Body of pancreas (tissue), 4 donors: ENCODE results near the gene RERG. TPM values are rescaled to one million over a fixed set of nuclear protein-coding genes. Genes with fewer than 3 reads are reported as not detected.

Experiments used
- ATAC-seq: fragments of 150-250 bp; one replicate; pipeline ENCODE4 v1.9.1; 2016
- DNase-seq, 4 donors: peaks; one replicate each; pipeline ENCODE4 v3.0.0-alpha.2; 2019
- H3K27ac ChIP-seq, 4 donors: fragments of 200-600 bp; sonication (generic); 1 replicate in 3 of 4; 2 replicates in 1 of 4; pipeline versions ENCODE4 v1.5.1 to v1.6.1; 2016 to 2019; ENCODE audit warnings: mild to moderate bottlenecking in 1 of 4, mixed read lengths in 1 of 4, moderate library complexity in 1 of 4
- H3K27me3 ChIP-seq, 2 donors: fragments of 200-600 bp; sonication (generic); one replicate each; pipeline ENCODE4 v1.6.0; 2016; ENCODE audit warnings: mild to moderate bottlenecking in 1 of 2
- H3K36me3 ChIP-seq, 2 donors: fragments of 200-600 bp; sonication (generic); replicated peaks in 1 of 2; 2 replicates each; pipeline ENCODE4 v1.5.1; 2016; ENCODE audit warnings: low read depth in 2 of 2; ENCODE audit not compliant: insufficient read depth in 1 of 2
- H3K4me1 ChIP-seq: fragments of 200-600 bp; sonication (generic); one replicate; pipeline ENCODE4 v1.6.0; 2016
- H3K4me3 ChIP-seq, 2 donors: fragments of 200-600 bp; sonication (generic); 1 replicate in 1 of 2; 2 replicates in 1 of 2; pipeline ENCODE4 v1.5.1; 2016 to 2019
- H3K9me3 ChIP-seq, 3 donors: fragments of 200-600 bp; sonication (generic); 1 replicate in 2 of 3; 2 replicates in 1 of 3; pipeline ENCODE4 v1.5.1; 2016
- POLR2A ChIP-seq, 3 donors: fragments of 450-650 bp; IDR thresholded peaks; one replicate each; pipeline ENCODE4 v1.6.1; 2016; ENCODE audit warnings: antibody characterized with exemption in 3 of 3, mild to moderate bottlenecking in 2 of 3
- WGBS, 2 donors: methylation state at CpG; one replicate each; pipeline ENCODE4 v1.1.5; 2017; 5-methylcytosine and 5-hydroxymethylcytosine counted together
- intact Hi-C: fragments of 100-400 bp; cut with DNase I; formaldehyde crosslinking; loops from one replicate; pipeline ENCODE4 v1.15.1; 2023
- total RNA-seq, 2 donors: library from RNA; depleted of rRNA; stranded (reverse); fragments of >200 nt; gene quantifications; one replicate each; pipeline ENCODE4 v1.1.0, GENCODE V29; 2016
- TF ChIP-seq, protein P1 (sequence below), 7 experiments: fragments of 450-650 bp in 4 of 7; fragments of 200-600 bp in 3 of 7; sonication (generic) in 3 of 7; IDR thresholded peaks; one replicate each; pipeline ENCODE4 v1.5.1; 2016 to 2019; ENCODE audit warnings: antibody characterized with exemption in 7 of 7

The RERG gene
- total RNA-seq, 2 donors from 2014 or later, result 10.9 to 13.8 TPM

DNA sequence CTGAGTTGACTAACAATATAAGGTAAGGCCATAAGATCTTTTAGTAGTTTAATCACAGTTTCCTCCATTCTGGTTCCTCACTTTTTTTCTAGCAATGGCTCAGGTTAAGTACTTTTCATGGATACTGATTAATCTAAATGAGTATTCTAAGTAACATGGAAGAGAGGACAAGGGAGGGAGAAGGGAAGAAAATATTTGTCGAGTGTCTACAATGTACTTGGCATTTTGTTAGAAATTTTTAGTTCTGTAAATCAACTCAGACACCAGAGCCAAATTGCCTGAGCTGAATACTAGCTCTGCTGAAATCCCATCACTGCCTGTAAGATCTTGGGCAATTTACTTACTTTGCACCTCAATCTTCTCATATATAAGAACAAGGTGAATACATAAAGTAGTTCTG is 20.2 kb downstream of the RERG start:
- Histone ChIP-seq H3K27me3 (no peaks in the 10 kb centered on the region), H3K9me3 (no peaks in the 10 kb centered on the region), H3K4me3 (no peak overlapping the region), H3K4me1 (no peaks in the 10 kb centered on the region), H3K27ac (no peak overlapping the region), H3K36me3 (no peaks in the 10 kb centered on the region)
- ATAC-seq (no peak), DNase-seq (no peak)
- intact Hi-C loops, result no loop called here
- no peak for TF ChIP-seq POLR2A (IDR thresholded peaks at IDR 0.05)
- TF ChIP-seq, protein P1, sequence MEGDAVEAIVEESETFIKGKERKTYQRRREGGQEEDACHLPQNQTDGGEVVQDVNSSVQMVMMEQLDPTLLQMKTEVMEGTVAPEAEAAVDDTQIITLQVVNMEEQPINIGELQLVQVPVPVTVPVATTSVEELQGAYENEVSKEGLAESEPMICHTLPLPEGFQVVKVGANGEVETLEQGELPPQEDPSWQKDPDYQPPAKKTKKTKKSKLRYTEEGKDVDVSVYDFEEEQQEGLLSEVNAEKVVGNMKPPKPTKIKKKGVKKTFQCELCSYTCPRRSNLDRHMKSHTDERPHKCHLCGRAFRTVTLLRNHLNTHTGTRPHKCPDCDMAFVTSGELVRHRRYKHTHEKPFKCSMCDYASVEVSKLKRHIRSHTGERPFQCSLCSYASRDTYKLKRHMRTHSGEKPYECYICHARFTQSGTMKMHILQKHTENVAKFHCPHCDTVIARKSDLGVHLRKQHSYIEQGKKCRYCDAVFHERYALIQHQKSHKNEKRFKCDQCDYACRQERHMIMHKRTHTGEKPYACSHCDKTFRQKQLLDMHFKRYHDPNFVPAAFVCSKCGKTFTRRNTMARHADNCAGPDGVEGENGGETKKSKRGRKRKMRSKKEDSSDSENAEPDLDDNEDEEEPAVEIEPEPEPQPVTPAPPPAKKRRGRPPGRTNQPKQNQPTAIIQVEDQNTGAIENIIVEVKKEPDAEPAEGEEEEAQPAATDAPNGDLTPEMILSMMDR (IDR thresholded peaks at IDR 0.05), result no peak
- 55 to 79% methylated on average over 1 of the region's 1 CpG for WGBS, 2 donors

DNA sequence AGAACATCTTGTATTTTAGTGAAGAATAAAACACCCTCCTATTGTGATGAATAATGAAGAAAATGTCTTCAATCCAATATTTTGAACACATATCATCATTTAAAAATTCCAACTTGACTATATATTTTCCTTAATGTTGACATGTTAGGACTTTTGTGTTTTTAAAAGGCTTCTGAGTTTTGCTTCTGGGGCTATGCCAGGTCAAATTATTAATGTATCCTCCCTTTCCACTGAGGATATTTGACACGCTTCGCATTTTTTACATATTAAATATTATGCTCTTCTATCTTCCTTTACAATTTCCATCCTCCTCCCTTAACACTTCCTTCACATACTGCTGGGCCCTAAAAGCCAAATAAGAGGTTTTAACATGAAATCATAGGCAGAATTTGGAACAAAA is 20.6 kb downstream of the RERG start:
- H3K4me1 ChIP-seq, result no peaks in the 10 kb centered on the region
- no peaks in the 10 kb centered on the region for H3K9me3 ChIP-seq
- intact Hi-C loops, result no loop called here
- H3K4me3 ChIP-seq, result no peak overlapping the region
- WGBS, 2 donors, result 83 to 92% methylated on average over 2 of the region's 2 CpGs
- no peak for TF ChIP-seq POLR2A (IDR thresholded peaks at IDR 0.05)
- TF ChIP-seq, protein P1 (IDR thresholded peaks at IDR 0.05), result no peak
- H3K36me3 ChIP-seq, result no peaks in the 10 kb centered on the region
- DNase-seq (no peak), ATAC-seq (no peak)
- no peaks in the 10 kb centered on the region for H3K27me3 ChIP-seq
- no peak overlapping the region for H3K27ac ChIP-seq

DNA sequence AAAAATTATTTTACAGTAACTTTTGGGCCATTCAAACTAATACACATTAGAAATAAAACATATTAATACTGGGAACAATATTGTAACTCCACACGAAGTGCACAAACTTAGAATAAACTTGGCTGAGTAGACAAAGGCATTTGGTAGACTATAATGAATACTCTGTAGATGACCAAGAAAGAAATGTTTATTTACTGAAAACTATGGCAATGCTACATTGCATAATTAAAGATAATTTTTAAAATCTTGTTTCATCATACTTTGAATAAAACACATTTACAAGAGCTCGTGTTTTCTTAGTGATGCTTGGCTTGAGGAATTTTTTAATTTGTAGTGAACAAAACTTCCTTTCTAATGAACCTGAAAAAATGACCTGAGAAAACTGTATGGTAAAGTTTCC is 21.3 kb downstream of the RERG start:
- H3K27me3 ChIP-seq, result no peaks in the 10 kb centered on the region
- 37 to 51% methylated on average over 2 of the region's 2 CpGs for WGBS, 2 donors
- TF ChIP-seq POLR2A (IDR thresholded peaks at IDR 0.05), result no peak
- TF ChIP-seq, protein P1 (IDR thresholded peaks at IDR 0.05), result no peak
- DNase-seq, result no peak
- H3K4me3 ChIP-seq, result no peak overlapping the region
- no peaks in the 10 kb centered on the region for H3K9me3 ChIP-seq
- H3K36me3 ChIP-seq, result no peaks in the 10 kb centered on the region
- H3K4me1 ChIP-seq, result no peaks in the 10 kb centered on the region
- intact Hi-C loops, result no loop called here
- no peak for ATAC-seq
- H3K27ac ChIP-seq, result no peak overlapping the region

DNA sequence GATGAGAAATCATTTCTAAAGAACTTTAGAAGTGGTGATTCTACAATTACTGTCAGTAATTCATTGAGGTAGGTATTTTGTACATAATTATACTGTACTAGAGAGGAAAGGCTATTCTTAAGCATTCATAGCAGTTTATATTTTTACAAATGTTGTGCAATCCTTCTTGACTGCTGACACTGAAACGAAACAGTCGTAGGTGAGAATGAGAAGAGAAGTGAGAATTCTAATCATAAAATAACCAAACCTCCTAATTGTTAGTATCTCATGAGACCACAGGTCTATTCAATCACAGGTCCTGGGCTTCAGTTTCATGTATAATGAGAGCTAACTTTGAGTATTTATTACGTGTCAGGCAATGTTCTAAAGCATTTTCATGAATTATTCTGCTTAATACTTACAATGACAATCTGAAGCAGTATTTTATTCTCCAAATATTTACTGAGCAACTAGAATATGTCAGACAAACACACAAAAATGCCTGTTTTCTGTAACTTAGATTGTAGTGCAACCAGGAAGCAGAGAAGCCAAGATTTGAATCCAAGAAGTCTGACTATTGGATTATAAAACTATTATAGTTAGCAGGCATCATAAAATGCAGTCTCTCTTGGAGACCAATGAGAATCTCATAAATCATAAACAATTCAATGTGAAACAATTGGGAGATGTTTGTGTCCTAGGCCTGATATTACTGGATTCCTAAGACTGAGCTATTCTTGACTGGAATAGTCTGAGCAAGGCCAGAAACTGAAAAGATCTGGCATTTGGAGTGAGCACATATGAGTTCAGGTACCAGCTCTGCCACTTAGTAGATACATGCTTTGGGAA is 24.3 kb downstream of the RERG start:
- Histone ChIP-seq H3K9me3 (no peaks in the 10 kb centered on the region), H3K27me3 (no peaks in the 10 kb centered on the region), H3K4me1 (no peaks in the 10 kb centered on the region), H3K4me3 (no peak overlapping the region), H3K27ac (peak overlapping the region in 3 of 4 donors; percentile 21 to 42 (median 25)), H3K36me3 (no peaks in the 10 kb centered on the region)
- no peak for DNase-seq
- intact Hi-C loops, result no loop called here
- TF ChIP-seq, protein P1 (IDR thresholded peaks at IDR 0.05), result no peak
- TF ChIP-seq POLR2A (IDR thresholded peaks at IDR 0.05), result no peak
- 52 to 54% methylated on average over 3 of the region's 3 CpGs for WGBS, 2 donors
- no peak for ATAC-seq

DNA sequence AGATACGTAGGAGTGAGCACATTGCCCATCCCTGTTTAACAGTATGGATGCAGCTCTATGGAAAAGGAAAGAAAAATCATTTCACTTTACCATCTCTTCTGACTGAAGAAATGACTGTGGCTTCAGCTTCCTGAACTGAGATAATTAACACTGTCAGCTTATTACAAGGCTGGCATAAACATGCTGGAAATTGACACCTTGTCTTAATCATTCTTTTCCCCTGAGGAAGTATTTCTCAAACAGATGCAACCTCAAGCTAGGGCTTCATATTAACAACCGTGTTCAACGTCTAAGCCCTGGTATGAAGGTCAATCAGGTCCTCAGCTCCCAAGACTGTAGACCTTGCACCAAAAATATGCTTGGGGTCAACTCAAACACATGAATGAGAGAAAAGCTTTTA is 25.0 kb downstream of the RERG start:
- Histone ChIP-seq H3K36me3 (no peaks in the 10 kb centered on the region), H3K27ac (peak overlapping the region in 2 of 4 donors; percentile 21 to 42), H3K27me3 (no peaks in the 10 kb centered on the region), H3K4me3 (no peak overlapping the region), H3K9me3 (no peaks in the 10 kb centered on the region), H3K4me1 (no peaks in the 10 kb centered on the region)
- no peak for TF ChIP-seq POLR2A (IDR thresholded peaks at IDR 0.05)
- TF ChIP-seq, protein P1 (IDR thresholded peaks at IDR 0.05), result no peak
- 50 to 53% methylated on average over 3 of the region's 3 CpGs for WGBS, 2 donors
- ATAC-seq (no peak), DNase-seq (no peak)
- intact Hi-C loops, result no loop called here
